ENCODE data around the gene SFXN3.

SFXN3 gene

DNA sequence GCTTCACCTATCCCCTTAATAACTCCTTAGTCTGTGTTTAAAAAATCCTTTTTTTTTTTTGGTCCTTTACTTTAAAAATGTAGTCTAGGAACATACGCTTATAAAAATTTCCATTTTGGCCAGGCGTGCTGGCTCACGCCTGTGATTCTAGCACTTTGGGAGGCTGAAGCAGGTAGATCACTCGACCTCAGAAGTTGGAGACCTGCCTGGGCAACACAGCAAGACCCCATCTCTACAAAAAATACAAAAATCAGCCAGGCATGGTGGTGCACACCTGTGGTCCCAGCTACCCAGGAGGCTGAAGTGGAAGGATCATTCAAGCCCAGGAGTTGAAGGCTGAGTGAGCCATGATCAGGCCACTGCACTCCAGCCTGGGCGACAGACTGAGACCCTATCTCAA is 45.6 kb downstream of the SFXN3 start:
- DNase-seq (ENCODE audit: low spot score) = no peak

DNA sequence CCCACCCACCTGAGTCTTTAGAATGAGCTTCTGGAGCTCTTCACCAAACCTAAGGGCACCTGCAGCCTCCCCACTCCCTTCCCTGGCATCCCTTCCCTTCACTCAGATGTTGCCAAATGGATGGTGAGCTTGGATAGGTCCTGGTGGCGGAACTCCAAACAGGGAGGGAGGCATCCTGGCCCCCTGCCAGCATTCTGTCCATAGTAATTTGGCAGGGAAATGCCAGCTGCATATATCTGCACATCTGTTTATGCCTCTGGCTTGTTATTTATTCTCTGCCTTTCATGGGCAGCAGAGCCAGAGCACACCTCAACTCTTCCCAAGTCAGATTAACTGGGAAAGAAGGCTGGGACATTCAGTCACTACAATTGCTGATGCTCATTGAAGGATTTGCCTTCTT is 48.8 kb downstream of the SFXN3 start:
- no peak for DNase-seq (ENCODE audit: low spot score)

DNA sequence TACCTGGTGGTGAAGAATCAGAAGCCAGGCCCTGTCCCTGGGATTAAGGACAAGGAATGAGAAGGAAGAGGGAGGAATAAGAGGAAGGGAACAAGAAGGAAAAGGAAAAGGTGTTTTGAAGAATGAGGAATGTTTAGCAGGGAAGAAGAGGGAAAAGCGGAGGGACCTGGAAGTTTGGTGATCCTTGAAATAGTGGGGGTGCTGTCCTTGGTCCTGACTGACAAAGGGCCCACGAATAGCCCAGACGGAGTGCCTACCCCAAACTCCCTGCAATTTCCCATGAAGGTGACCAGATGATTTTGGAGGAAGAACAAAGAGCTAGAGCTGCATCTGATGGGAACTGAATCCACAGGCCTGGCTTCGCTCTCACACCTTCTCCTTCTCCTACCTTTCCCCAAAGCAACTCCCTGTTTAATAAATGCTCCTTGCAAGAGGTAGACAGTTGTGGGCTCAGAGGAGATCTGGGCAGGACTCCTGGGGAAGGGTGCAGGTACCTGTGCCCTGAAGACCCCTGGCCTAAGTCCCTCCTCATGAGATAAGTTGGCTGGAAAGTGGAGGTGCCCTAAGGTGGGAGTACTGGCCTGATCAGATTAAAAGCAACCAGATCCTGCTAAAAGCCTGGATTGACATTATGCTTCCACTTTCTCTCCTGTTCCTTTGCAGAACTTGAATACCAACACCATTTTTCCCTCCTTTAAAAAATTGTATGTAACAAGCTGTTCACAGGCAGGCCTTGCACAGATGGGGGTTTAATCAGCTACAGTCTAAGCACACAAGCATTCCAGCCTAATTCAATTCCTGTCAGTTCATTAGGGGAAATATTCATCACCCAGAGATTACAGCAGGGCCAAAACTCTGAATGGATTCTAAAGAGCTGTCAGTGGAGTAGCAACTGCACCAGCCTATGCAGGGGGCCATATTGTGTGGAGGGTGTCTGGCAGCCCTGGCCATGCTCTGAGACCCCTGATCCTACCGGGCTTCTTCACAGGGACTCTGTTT is 50.2 kb downstream of the SFXN3 start:
- no peak for DNase-seq (ENCODE audit: low spot score)

DNA sequence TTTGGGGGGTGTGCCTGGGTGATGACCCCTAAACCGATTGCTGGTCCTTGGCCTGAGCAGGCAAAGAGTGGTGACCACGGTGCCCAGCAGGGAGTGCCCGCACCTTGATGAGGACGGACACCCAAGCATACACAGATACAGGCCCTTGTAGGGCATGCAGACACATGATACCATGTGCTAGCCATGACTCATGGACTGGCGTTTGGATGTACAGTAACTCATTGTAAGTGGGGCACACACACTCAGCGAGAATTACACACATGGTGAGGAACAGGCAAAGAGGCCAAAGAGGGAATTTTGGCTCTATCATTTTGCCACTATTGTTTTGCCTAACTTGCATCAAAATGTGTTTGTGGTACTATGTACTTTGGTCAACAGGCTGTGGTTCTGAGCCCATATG is 54.8 kb downstream of the SFXN3 start:
- no peak for DNase-seq (ENCODE audit: low spot score)

DNA sequence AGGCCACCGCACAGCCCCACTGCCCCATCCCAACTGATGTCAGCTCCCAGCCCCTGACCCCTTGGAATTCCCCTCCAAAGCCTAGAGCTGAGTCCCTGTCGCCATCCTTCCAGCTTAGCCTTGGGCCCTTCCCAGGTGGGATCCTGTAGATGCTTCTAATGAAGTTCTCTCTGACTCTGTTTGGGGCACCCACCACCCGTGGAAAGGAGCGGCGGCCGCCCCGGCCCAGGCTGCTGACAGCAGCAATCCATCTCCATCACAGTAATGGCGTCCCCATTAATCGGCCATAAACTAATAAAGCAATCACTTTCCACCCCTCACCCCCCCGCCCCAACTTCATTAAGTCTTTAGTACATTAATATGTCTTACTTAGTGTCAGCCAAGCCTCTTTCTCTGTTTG is 56.3 kb downstream of the SFXN3 start:
- no peak for DNase-seq (ENCODE audit: low spot score)

DNA sequence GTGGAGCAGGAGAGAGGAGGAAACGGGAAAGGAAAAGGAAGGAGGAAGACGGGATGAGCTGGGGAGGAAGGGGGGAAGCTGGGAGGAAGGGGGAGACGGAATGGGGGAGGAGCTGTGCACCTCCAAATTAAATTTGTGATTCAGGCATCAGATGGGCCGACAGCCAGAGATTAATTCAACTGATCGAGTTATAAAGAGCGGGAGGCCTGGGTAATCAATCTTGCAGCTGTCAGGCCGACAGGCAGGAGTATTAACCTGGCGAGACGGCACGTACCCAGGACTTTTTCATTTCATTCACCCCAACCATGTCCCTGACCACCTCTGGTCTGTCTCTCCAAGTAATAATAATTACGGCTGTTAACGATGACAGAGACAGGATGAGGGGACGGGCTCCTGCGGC is 56.9 kb downstream of the SFXN3 start:
- DNase-seq (ENCODE audit: low spot score) = no peak

DNA sequence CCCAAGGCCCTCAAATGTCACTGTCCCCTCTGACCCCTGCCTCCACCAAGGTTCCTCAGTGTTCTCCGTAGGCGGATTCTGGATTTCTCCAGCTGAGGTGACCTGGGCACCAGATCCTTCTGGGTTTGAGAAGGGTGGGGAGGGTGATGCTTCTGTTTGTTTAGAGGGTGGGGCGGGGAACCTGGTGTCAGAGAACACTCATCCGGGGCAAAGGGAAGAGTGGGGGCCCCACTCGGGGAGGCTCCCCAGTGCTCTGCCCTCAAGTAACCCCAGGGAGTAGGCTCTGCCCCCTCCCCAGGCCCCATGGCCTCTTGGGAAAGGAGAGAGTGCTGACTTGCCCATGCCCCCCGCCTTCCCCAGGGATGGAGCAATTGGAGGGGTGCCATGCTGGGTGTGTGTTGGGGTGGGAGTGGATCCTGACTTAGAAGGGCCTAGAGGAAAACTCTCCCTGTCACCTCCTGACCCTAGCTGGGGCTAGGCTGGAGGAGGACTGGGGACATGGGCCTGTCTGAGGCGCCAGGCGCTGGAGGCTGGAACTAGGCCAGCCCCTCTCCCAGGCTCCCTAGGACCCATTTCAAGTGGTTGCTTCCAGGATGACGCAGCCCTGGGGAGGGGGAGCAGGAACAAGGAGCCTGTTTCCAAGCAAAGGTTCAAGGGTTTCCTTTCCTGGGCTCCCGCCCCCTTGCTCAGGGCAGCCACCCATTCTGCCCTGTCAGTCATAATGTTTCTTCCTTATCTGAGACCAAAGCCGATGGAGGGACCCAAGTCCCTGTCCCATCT is 58.7 kb downstream of the SFXN3 start:
- DNase-seq (ENCODE audit: low spot score) = no peak

DNA sequence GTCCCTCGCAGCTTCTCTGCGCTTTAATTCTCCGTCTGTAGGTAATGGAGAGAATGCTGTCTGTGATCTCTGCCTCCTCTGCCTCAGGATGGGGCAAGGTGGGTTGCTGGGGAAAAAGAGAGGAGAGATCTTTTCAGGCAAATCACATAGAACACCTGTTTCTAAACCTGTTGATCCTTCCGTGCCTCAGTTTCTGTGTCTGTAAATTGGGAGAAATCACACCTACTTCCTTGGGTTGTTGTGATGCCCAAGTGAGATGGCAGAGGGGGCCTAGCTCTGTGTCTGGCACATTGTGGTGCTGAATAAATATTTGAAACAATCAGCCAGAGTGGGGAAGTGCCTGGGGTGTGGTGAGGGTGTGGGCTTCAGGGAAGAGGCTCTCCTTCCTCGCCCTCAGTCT is 59.6 kb downstream of the SFXN3 start:
- DNase-seq (ENCODE audit: low spot score) = no peak
